ENCODE data around the gene TRMT112. TPM values are rescaled to one million over a fixed set of nuclear protein-coding genes. Genes with fewer than 3 reads are reported as not detected.

The TRMT112 gene
- total RNA-seq, 6 experiments from 2014 or later = 58.0 to 122 (median 85.3) TPM

DNA sequence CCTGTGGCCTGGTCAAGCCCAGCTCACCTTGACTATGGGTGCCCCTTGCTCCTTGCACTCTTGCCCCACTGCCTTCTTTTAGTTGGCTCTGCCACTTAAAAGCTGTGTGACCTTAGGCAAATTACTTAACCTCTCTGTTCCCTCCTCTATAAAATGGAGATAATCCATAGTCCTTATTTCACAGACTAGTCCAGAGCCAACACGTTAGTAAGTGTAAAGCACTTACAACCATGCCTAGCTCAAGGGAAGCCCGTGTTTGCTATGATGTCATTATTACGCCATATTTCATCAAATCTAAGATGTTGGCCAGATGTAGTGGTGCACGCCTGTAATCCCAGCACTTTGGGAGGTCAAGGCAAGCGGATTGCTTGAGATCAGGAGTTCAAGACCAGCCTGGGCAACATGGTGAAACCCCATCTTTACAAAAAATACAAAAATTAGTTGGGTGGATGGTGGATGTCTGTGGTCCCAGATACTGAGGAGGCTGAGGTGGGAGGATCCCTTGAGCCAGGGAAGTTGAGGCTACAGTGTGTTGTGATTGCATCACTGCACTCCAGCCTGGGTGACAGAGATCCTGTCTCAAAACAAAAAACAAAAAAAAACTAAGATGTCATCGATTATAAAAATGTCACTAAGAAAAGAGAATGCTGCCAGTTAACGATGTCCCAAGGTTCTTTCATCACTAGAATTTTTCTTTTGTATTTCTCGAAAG, 20.3 kb upstream of the TRMT112 start:
- no peak overlapping the region for H3K27ac ChIP-seq
- no peak for DNase-seq
- peaks cover 0 to 6% (median 2%) of the 10 kb centered on the region in 4 donors for H3K4me1 ChIP-seq
- H3K27me3 ChIP-seq = no peaks in the 10 kb centered on the region
- no peak for ATAC-seq
- no peak for TF ChIP-seq POLR2A (IDR thresholded peaks at IDR 0.05)
- TF ChIP-seq, protein P1, sequence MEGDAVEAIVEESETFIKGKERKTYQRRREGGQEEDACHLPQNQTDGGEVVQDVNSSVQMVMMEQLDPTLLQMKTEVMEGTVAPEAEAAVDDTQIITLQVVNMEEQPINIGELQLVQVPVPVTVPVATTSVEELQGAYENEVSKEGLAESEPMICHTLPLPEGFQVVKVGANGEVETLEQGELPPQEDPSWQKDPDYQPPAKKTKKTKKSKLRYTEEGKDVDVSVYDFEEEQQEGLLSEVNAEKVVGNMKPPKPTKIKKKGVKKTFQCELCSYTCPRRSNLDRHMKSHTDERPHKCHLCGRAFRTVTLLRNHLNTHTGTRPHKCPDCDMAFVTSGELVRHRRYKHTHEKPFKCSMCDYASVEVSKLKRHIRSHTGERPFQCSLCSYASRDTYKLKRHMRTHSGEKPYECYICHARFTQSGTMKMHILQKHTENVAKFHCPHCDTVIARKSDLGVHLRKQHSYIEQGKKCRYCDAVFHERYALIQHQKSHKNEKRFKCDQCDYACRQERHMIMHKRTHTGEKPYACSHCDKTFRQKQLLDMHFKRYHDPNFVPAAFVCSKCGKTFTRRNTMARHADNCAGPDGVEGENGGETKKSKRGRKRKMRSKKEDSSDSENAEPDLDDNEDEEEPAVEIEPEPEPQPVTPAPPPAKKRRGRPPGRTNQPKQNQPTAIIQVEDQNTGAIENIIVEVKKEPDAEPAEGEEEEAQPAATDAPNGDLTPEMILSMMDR (IDR thresholded peaks at IDR 0.05) = no peak
- no peaks in the 10 kb centered on the region for H3K9me3 ChIP-seq
- H3K4me3 ChIP-seq = no peak overlapping the region
- H3K36me3 ChIP-seq = no peaks in the 10 kb centered on the region
- 63% methylated on average over 8 of the region's 8 CpGs for WGBS (ENCODE audit: insufficient coverage, low coverage, low lambda C conversion rate, missing lambda C conversion rate)
- intact Hi-C loops (cut with DNase I) = no loop called here

DNA sequence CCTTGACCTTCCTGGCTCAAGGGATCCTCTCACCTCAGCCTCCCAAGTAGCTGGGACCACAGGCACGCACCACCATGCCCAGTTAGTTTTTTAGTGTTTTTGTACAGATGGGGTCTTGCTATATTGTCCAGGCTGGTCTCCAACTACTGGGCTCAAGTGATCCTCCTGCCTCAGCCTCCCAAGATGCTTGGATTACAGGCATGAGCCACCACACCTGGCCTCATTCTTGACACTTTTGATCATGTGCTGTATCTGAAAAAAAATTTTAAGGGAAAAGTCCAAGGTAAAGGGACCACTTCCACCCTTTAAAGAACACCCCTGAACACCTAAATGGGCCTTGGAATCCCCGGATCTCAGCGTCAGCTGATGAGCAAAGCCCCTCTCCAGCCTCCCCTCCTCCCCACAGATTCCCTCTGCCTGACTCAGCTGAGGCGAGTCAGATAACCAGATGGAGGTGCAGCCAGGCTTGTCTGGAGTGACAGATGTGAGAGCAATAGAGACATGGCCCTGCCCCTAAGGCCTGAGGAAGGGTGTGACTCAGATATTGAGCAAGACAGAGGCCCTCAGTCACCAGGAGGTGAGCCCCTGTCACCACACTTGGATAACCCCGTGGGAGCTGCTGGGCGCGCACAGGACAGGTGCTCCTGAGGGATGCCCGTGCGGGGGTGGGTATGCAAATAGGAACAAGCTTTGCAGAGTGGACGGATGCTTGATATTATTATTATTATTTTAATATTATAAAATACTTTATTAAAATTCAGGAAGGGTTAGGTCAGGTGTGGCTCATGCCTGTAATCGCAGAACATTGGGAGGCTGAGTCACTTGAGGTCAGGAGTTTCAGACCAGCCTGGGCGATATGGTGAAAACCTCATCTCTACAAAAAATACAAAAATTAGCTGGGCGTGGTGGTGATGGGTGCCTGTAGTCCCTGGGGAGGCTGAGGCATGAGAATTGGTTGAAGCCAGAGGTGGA, 17.7 kb upstream of the TRMT112 start:
- 55% methylated on average over 11 of the region's 13 CpGs for WGBS (ENCODE audit: insufficient coverage, low coverage, low lambda C conversion rate, missing lambda C conversion rate)
- no peak for DNase-seq
- intact Hi-C loops (cut with DNase I) = no loop called here

DNA sequence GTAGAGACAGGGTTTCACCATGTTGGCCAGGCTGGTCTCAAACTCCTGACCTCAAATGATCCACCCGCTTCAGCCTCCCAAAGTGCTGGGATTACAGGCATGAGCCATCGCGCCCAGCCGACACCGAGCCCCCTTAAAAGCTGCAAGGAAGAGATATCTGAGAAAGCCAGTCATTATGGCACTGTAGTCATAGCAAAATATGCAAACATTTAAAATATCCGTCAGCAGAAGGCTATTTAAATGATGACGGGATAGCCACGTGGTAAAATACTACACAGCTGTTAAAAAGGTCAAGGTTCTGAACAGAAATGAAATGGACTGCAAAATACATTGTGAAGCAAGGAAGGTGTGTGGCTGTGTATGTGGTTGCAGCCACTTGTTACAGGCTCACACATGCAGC, 16.2 kb upstream of the TRMT112 start:
- no peak overlapping the region for H3K4me3 ChIP-seq
- intact Hi-C loops (cut with DNase I) = no loop called here
- no peaks in the 10 kb centered on the region for H3K4me1 ChIP-seq
- 83% methylated on average over 3 of the region's 8 CpGs for WGBS (ENCODE audit: insufficient coverage, low coverage, low lambda C conversion rate, missing lambda C conversion rate)
- H3K36me3 ChIP-seq = no peaks in the 10 kb centered on the region
- TF ChIP-seq, protein P1 (IDR thresholded peaks at IDR 0.05) = no peak
- TF ChIP-seq POLR2A (IDR thresholded peaks at IDR 0.05) = no peak
- no peak for ATAC-seq
- no peak for DNase-seq
- H3K27me3 ChIP-seq = no peaks in the 10 kb centered on the region
- no peak overlapping the region for H3K27ac ChIP-seq
- H3K9me3 ChIP-seq = no peaks in the 10 kb centered on the region

More for the DNA sequence above, 17.7 kb upstream of the TRMT112 start:
- TF ChIP-seq, protein P1 (IDR thresholded peaks at IDR 0.05) = no peak
- Histone ChIP-seq H3K27me3 (no peaks in the 10 kb centered on the region), H3K4me3 (no peak overlapping the region), H3K9me3 (no peaks in the 10 kb centered on the region), H3K4me1 (no peaks in the 10 kb centered on the region), H3K27ac (no peak overlapping the region), H3K36me3 (no peaks in the 10 kb centered on the region)
- peak in 2 of 4 donors; percentile 23 to 76 for ATAC-seq

DNA sequence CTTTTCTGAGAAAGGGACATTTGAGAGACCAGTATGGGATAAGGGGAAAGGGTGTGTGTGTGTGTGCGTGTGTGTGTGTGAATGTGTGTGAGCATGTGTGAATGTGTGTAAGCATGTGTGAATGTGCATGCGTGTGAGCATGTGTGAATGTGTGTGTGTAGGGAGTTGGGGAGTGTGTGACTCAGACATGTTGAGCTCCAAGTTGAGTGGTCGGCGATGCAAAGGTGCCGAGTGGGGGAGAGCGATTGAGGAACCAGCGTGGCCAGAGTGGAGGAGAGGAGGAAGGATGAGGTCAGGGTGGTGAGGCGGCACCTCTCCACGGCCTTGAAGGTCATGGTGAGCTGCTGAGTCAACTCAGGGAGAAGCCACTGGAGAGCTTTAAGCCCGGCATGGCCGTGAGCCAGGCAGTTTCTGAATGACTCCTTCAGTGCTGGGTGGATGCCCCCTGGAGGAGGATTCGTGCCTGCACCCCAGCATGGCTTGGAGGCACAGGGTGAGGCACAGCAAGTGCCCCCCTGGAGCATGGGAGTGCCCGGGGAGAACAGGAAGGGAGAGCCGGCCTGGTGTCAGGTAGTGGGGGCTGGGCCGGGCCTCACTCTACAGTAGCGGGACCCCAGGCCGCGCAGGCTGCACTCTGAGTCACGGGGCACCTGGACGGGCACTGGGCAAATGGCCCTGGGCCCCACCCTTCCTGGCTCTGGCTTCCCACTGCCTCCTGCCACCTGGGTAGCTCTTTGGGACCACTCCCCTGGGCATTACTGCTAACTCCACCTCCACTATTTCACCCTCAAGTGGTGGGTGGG, 14.4 kb upstream of the TRMT112 start:
- TF ChIP-seq, protein P1 (IDR thresholded peaks at IDR 0.05) = peak; percentile 28 to 39 (median 29)
- TF ChIP-seq POLR2A (IDR thresholded peaks at IDR 0.05) = no peak
- DNase-seq (peak; percentile 64 to 74 (median 71)), ATAC-seq (peak; percentile 71 to 83 (median 74))
- no peaks in the 10 kb centered on the region for H3K36me3 ChIP-seq
- 53% methylated on average over 9 of the region's 20 CpGs for WGBS (ENCODE audit: insufficient coverage, low coverage, low lambda C conversion rate, missing lambda C conversion rate)
- H3K9me3 ChIP-seq = no peaks in the 10 kb centered on the region
- H3K27ac ChIP-seq = no peak overlapping the region
- intact Hi-C loops (cut with DNase I) = no loop called here
- H3K4me3 ChIP-seq = no peak overlapping the region
- H3K4me1 ChIP-seq = no peaks in the 10 kb centered on the region
- no peaks in the 10 kb centered on the region for H3K27me3 ChIP-seq

All from right lobe of liver (tissue), 6 donors.